H9 (cell line): ENCODE results near the gene PROCR. TPM values are rescaled to one million over a fixed set of nuclear protein-coding genes. Genes with fewer than 3 reads are reported as not detected.
A peak's percentile ranks its signal among the peaks of the same experiment; 100 is the strongest.

ENCODE experiments used
- DNase-seq: peaks from one replicate; pipeline ENCODE4 v3.0.0-alpha.2; 2017
- H2AFZ ChIP-seq: one replicate; pipeline ENCODE4 v1.6.1; 2013; ENCODE audit warnings: mild to moderate bottlenecking, low read length, control low read depth, moderate library complexity
- H2AK5ac ChIP-seq: 2 replicates; pipeline ENCODE4 v1.6.1; 2013; ENCODE audit warnings: low read length, control low read depth, mixed read lengths; ENCODE audit not compliant: insufficient read length
- H2BK120ac ChIP-seq: one replicate; pipeline ENCODE4 v1.6.1; 2013; ENCODE audit warnings: low read depth, mild to moderate bottlenecking, low read length, control low read depth, inconsistent platforms; ENCODE audit not compliant: poor library complexity, severe bottlenecking
- H2BK12ac ChIP-seq: 2 replicates; pipeline ENCODE4 v1.6.1; 2013; ENCODE audit warnings: low read length, control low read depth, mixed read lengths, low read depth; ENCODE audit not compliant: insufficient read length
- H2BK15ac ChIP-seq: 2 replicates; pipeline ENCODE4 v1.6.1; 2013; ENCODE audit warnings: low read depth, low read length, control low read depth
- H2BK20ac ChIP-seq: one replicate; pipeline ENCODE4 v1.6.1; 2013; ENCODE audit warnings: low read depth, mild to moderate bottlenecking, low read length, control low read depth, inconsistent platforms; ENCODE audit not compliant: poor library complexity, severe bottlenecking
- H2BK5ac ChIP-seq: 2 replicates; pipeline ENCODE4 v1.6.1; 2013; ENCODE audit warnings: low read length, control low read depth, mixed read lengths; ENCODE audit not compliant: insufficient read length
- H3K14ac ChIP-seq: 2 replicates; pipeline ENCODE4 v1.6.1; 2013; ENCODE audit warnings: low read length, control low read depth; ENCODE audit not compliant: insufficient read depth
- H3K18ac ChIP-seq: 2 replicates; pipeline ENCODE4 v1.6.1; 2013; ENCODE audit warnings: low read depth, mild to moderate bottlenecking, mixed read lengths, low read length, control low read depth; ENCODE audit not compliant: insufficient read length
- H3K23ac ChIP-seq: 2 replicates; pipeline ENCODE4 v1.6.1; 2013; ENCODE audit warnings: low read length, control low read depth, mixed read lengths, low read depth; ENCODE audit not compliant: insufficient read length
- H3K23me2 ChIP-seq: 2 replicates; pipeline ENCODE4 v1.6.1; 2013; ENCODE audit warnings: low read depth, mild to moderate bottlenecking, mixed read lengths, low read length, control low read depth; ENCODE audit not compliant: insufficient read length, poor library complexity, severe bottlenecking
- H3K27ac ChIP-seq: 2 replicates; pipeline ENCODE4 v1.5.1; 2013; ENCODE audit warnings: low read length, control low read depth, mixed read lengths, low read depth; ENCODE audit not compliant: insufficient read length
- H3K27me3 ChIP-seq: 2 replicates; pipeline ENCODE4 v1.6.1; 2013; ENCODE audit warnings: low read length, control low read depth, inconsistent platforms; ENCODE audit not compliant: insufficient read depth
- H3K4ac ChIP-seq: 2 replicates; pipeline ENCODE4 v1.6.1; 2013; ENCODE audit warnings: low read depth, mild to moderate bottlenecking, control low read depth, inconsistent platforms, low read length, moderate library complexity
- H3K4me1 ChIP-seq: 2 replicates; pipeline ENCODE4 v1.6.1; 2013; ENCODE audit warnings: low read length, control low read depth, inconsistent platforms; ENCODE audit not compliant: insufficient read depth
- H3K4me2 ChIP-seq: 2 replicates; pipeline ENCODE4 v1.6.1; 2013; ENCODE audit warnings: low read length, control low read depth, mixed read lengths; ENCODE audit not compliant: insufficient read length, insufficient read depth
- H3K56ac ChIP-seq: 2 replicates; pipeline ENCODE4 v1.6.1; 2013; ENCODE audit warnings: low read depth, mild to moderate bottlenecking, mixed read lengths, low read length, control low read depth; ENCODE audit not compliant: insufficient read length
- H3K79me1 ChIP-seq: 2 replicates; pipeline ENCODE4 v1.6.1; 2013; ENCODE audit warnings: low read depth, mild to moderate bottlenecking, moderate library complexity, low read length, control low read depth, inconsistent platforms; ENCODE audit not compliant: insufficient read depth, poor library complexity, severe bottlenecking
- H3K79me2 ChIP-seq: 2 replicates; pipeline ENCODE4 v1.6.1; 2013; ENCODE audit warnings: low read length, control low read depth, inconsistent platforms; ENCODE audit not compliant: insufficient read depth
- H3K9ac ChIP-seq: 2 replicates; pipeline ENCODE4 v1.6.1; 2013; ENCODE audit warnings: low read length, control low read depth, mixed read lengths; ENCODE audit not compliant: insufficient read length; ENCODE audit errors: extremely low read depth
- H3K9me3 ChIP-seq: one replicate; pipeline ENCODE4 v1.6.1; 2013; ENCODE audit warnings: low read depth, low read length, inconsistent platforms; ENCODE audit not compliant: control insufficient read depth
- H3T11ph ChIP-seq: one replicate; pipeline ENCODE4 v1.6.1; 2013; ENCODE audit warnings: mild to moderate bottlenecking, low read length, control low read depth, inconsistent platforms
- H4K20me1 ChIP-seq: one replicate; pipeline ENCODE4 v1.6.1; 2013; ENCODE audit not compliant: control insufficient read depth, insufficient read length, insufficient read depth
- H4K5ac ChIP-seq: 2 replicates; pipeline ENCODE4 v1.6.1; 2013; ENCODE audit warnings: low read depth, mild to moderate bottlenecking, mixed read lengths, low read length, control low read depth; ENCODE audit not compliant: insufficient read length
- H4K8ac ChIP-seq: replicated peaks from 2 replicates; pipeline ENCODE4 v1.6.1; 2013; ENCODE audit warnings: low read length, control low read depth, mixed read lengths, low read depth; ENCODE audit not compliant: insufficient read length
- H4K91ac ChIP-seq: 2 replicates; pipeline ENCODE4 v1.6.1; 2013; ENCODE audit warnings: low read depth, mild to moderate bottlenecking, moderate library complexity, mixed read lengths, low read length, control low read depth; ENCODE audit not compliant: insufficient read length
- H3K27ac Mint-ChIP-seq, 3 experiments: 2 replicates in 2 of 3; 3 replicates in 1 of 3; pipeline ENCODE4 v1.8.0; 2020 to 2021; ENCODE audit warnings: mixed read lengths in 3 of 3, mild to moderate bottlenecking in 1 of 3, moderate library complexity in 1 of 3
- H3K27me3 Mint-ChIP-seq: 2 replicates; pipeline ENCODE4 v1.8.0; 2021; ENCODE audit warnings: low read depth, mild to moderate bottlenecking, moderate library complexity, mixed read lengths
- H3K36me3 Mint-ChIP-seq, 3 experiments: 2 replicates in 2 of 3; 3 replicates in 1 of 3; pipeline ENCODE4 v1.8.0; 2020 to 2021; ENCODE audit warnings: low read depth in 3 of 3, mixed read lengths in 3 of 3; ENCODE audit not compliant: insufficient read depth in 1 of 3
- H3K4me1 Mint-ChIP-seq, 2 experiments: 2 replicates each; pipeline ENCODE4 v1.8.0; 2020; ENCODE audit warnings: mixed read lengths in 2 of 2
- H3K4me3 Mint-ChIP-seq, 2 experiments: 2 replicates in 1 of 2; 3 replicates in 1 of 2; pipeline ENCODE4 v1.8.0; 2020 to 2021; ENCODE audit warnings: mild to moderate bottlenecking in 2 of 2, mixed read lengths in 2 of 2, moderate library complexity in 1 of 2
- H3K9me3 Mint-ChIP-seq, 2 experiments: 2 replicates in 1 of 2; 3 replicates in 1 of 2; pipeline ENCODE4 v1.8.0; 2020; ENCODE audit warnings: mild to moderate bottlenecking in 2 of 2, mixed read lengths in 2 of 2, moderate library complexity in 1 of 2
- CTCF ChIP-seq: fragments of 200-600 bp; sonication (generic); conservative IDR thresholded peaks from 3 replicates; pipeline ENCODE4 v1.8.0; 2021; ENCODE audit warnings: antibody characterized with exemption, mild to moderate bottlenecking
- WGBS: extraction: QIAGEN DNeasy Blood & Tissue Kit; methylation state at CpG from one replicate; pipeline ENCODE4 v1.1.7; 2013; ENCODE audit warnings: missing lambda C conversion rate, low lambda C conversion rate, mixed read lengths; ENCODE audit not compliant: insufficient read length; ENCODE audit errors: extremely low coverage; 5-methylcytosine and 5-hydroxymethylcytosine counted together
- total RNA-seq: library from RNA; stranded (reverse); gene quantifications from 2 replicates; pipeline ENCODE4 v1.2.1, GENCODE V29; 2021

The PROCR gene
- total RNA-seq, 1 experiment from 2014 or later, result 6.4 TPM

- Mint-ChIP-seq H3K27ac (peak overlapping the region; percentile 34 to 97 (median 92)), H3K36me3 (peaks cover 0 to 28% (median 18%) of the 10 kb centered on the region in 3 experiments; a peak in 6 of 7 replicates), H3K4me1 (peaks cover 17 to 28% of the 10 kb centered on the region in 2 experiments), H3K9me3 (no peaks in the 10 kb centered on the region; a peak in 1 of 5 replicates), H3K4me3 (peak overlapping the region; percentile 85 to 95), H3K27me3 (no peaks in the 10 kb centered on the region; the same call in none of the 2 replicates)
- Histone ChIP-seq H3K9me3 (no peaks in the 10 kb centered on the region), H3T11ph (no peak overlapping the region), H2BK20ac (no peak overlapping the region), H3K9ac (peak overlapping the region; percentile 70), H4K5ac (no peak overlapping the region), H3K27ac (peak overlapping the region; percentile 9), H3K4me1 (peaks cover 2% of the 10 kb centered on the region; the same call in 1 of the 2 replicates), H2BK120ac (no peak overlapping the region), H4K8ac (no peak overlapping the region), H4K20me1 (no peaks in the 10 kb centered on the region), H3K14ac (peak overlapping the region; percentile 42), H3K23me2 (no peaks in the 10 kb centered on the region), H3K79me2 (no peaks in the 10 kb centered on the region), H3K23ac (no peak overlapping the region), H3K56ac (no peak overlapping the region), H2AK5ac (no peak overlapping the region), H4K91ac (no peak overlapping the region), H2AFZ (no peak overlapping the region), H3K4ac (no peak overlapping the region), H3K18ac (peak overlapping the region; percentile 54), H3K79me1 (no peaks in the 10 kb centered on the region), H2BK12ac (no peak overlapping the region), H2BK15ac (no peak overlapping the region), H3K4me2 (peak overlapping the region; percentile 75), H3K27me3 (no peaks in the 10 kb centered on the region), H2BK5ac (no peak overlapping the region)
- no CpG with 5 or more reads among the region's 23 CpGs for WGBS
- peak; percentile 56 for DNase-seq
- no peak; the same call in 2 of the 3 replicates for TF ChIP-seq CTCF
Observed at GRCh38 chr20:35146299-35146919, 25.5 kb upstream of the PROCR start.
